CD14-positive monocyte (primary cell): Measurements from ENCODE around the gene PDE4B. TPM values are rescaled to one million over a fixed set of nuclear protein-coding genes. Genes with fewer than 3 reads are reported as not detected.

ENCODE experiments used
- DNase-seq, 3 donors: peaks; one replicate each; pipeline ENCODE4 v3.0.0-alpha.2; 2011 to 2022
- H2AFZ ChIP-seq: 2 replicates; pipeline ENCODE4 v1.6.0; 2012; ENCODE audit warnings: mild to moderate bottlenecking, low read depth, low read length, inconsistent platforms; ENCODE audit not compliant: insufficient read depth, poor library complexity, severe bottlenecking
- H3K27ac ChIP-seq, 2 donors: 1 replicate in 1 of 2; 2 replicates in 1 of 2; pipeline ENCODE4 v1.5.1; 2012 to 2013; ENCODE audit warnings: low read length in 2 of 2, control low read depth in 1 of 2, inconsistent platforms in 1 of 2, low read depth in 1 of 2, mild to moderate bottlenecking in 1 of 2
- H3K27me3 ChIP-seq, 2 donors: one replicate each; pipeline versions ENCODE4 v1.6.0 to v1.6.1; 2011 to 2013; ENCODE audit warnings: low read length in 2 of 2; ENCODE audit not compliant: control insufficient read depth in 2 of 2, insufficient read depth in 2 of 2
- H3K36me3 ChIP-seq, 2 donors: replicated peaks in 1 of 2; 1 replicate in 1 of 2; 2 replicates in 1 of 2; pipeline versions ENCODE4 v1.5.1 to v1.6.1; 2012 to 2013; ENCODE audit warnings: low read length in 2 of 2, control low read depth in 1 of 2, inconsistent platforms in 1 of 2, mild to moderate bottlenecking in 1 of 2; ENCODE audit not compliant: insufficient read depth in 2 of 2, control insufficient read depth in 1 of 2
- H3K4me1 ChIP-seq, 2 donors: 1 replicate in 1 of 2; 2 replicates in 1 of 2; pipeline versions ENCODE4 v1.5.1 to v1.6.1; 2012 to 2013; ENCODE audit warnings: low read length in 2 of 2, control low read depth in 1 of 2, inconsistent platforms in 1 of 2, mild to moderate bottlenecking in 1 of 2, moderate library complexity in 1 of 2; ENCODE audit not compliant: insufficient read depth in 2 of 2, control insufficient read depth in 1 of 2
- H3K4me2 ChIP-seq: replicated peaks from 2 replicates; pipeline ENCODE3; 2012; ENCODE audit warnings: low read length, moderate library complexity, mild to moderate bottlenecking; ENCODE audit not compliant: poor library complexity, severe bottlenecking; ENCODE audit errors: extremely low read depth
- H3K4me3 ChIP-seq, 3 experiments: fragments of 200-600 bp in 1 of 3; sonication (generic) in 1 of 3; replicated peaks in 1 of 3; 1 replicate in 2 of 3; 2 replicates in 1 of 3; pipeline ENCODE4 v1.5.1; 2011 to 2013; ENCODE audit warnings: low read length in 3 of 3, mild to moderate bottlenecking in 3 of 3, control low read depth in 2 of 3, low read depth in 2 of 3, inconsistent platforms in 1 of 3, moderate library complexity in 1 of 3
- H3K79me2 ChIP-seq: 2 replicates; pipeline ENCODE4 v1.6.0; 2012; ENCODE audit warnings: mild to moderate bottlenecking, control low read depth, inconsistent platforms, low read length, moderate library complexity; ENCODE audit not compliant: insufficient read depth
- H3K9ac ChIP-seq: 2 replicates; pipeline ENCODE4 v1.6.0; 2017; ENCODE audit warnings: low read length, mild to moderate bottlenecking; ENCODE audit not compliant: insufficient read depth, poor library complexity, severe bottlenecking
- H3K9me3 ChIP-seq, 2 donors: replicated peaks in 1 of 2; 1 replicate in 1 of 2; 2 replicates in 1 of 2; pipeline versions ENCODE4 v1.5.1 to v1.6.1; 2012 to 2013; ENCODE audit warnings: low read length in 2 of 2, control low read depth in 1 of 2; ENCODE audit not compliant: control insufficient read depth in 1 of 2, insufficient read depth in 1 of 2
- H4K20me1 ChIP-seq: 2 replicates; pipeline ENCODE4 v1.6.0; 2012; ENCODE audit warnings: mild to moderate bottlenecking, low read length, control low read depth, moderate library complexity; ENCODE audit not compliant: insufficient read depth
- H3K27ac Mint-ChIP-seq, 7 donors: one replicate each; pipeline ENCODE4 v1.8.0; 2020; ENCODE audit warnings: mild to moderate bottlenecking in 7 of 7, mixed read lengths in 7 of 7, moderate library complexity in 6 of 7, inconsistent platforms in 2 of 7
- H3K27me3 Mint-ChIP-seq, 3 donors: one replicate each; pipeline ENCODE4 v1.8.0; 2021 to 2022; ENCODE audit warnings: low read depth in 3 of 3, mild to moderate bottlenecking in 3 of 3, mixed read lengths in 3 of 3, moderate library complexity in 3 of 3, inconsistent platforms in 1 of 3
- H3K36me3 Mint-ChIP-seq, 2 donors: one replicate each; pipeline ENCODE4 v1.8.0; 2020; ENCODE audit warnings: mixed read lengths in 2 of 2, inconsistent platforms in 1 of 2, mild to moderate bottlenecking in 1 of 2
- H3K4me1 Mint-ChIP-seq: one replicate; pipeline ENCODE4 v1.8.0; 2020; ENCODE audit warnings: mild to moderate bottlenecking, mixed read lengths
- H3K4me3 Mint-ChIP-seq, 2 donors: one replicate each; pipeline ENCODE4 v1.8.0; 2020; ENCODE audit warnings: mild to moderate bottlenecking in 2 of 2, mixed read lengths in 2 of 2, moderate library complexity in 1 of 2
- H3K9me3 Mint-ChIP-seq, 7 donors: one replicate each; pipeline ENCODE4 v1.8.0; 2020 to 2022; ENCODE audit warnings: mixed read lengths in 7 of 7, mild to moderate bottlenecking in 6 of 7, moderate library complexity in 6 of 7, inconsistent platforms in 2 of 7
- CTCF ChIP-seq: fragments of 200-600 bp; IDR thresholded peaks from one replicate; pipeline ENCODE4 v1.8.0; 2022; ENCODE audit warnings: antibody characterized with exemption, mild to moderate bottlenecking
- WGBS: methylation state at CpG from one replicate; pipeline ENCODE4 v1.1.5; 2013; ENCODE audit warnings: missing lambda C conversion rate; ENCODE audit not compliant: insufficient coverage; 5-methylcytosine and 5-hydroxymethylcytosine counted together
- intact Hi-C, 2 donors: fragments of 100-400 bp; cut with micrococcal nuclease; formaldehyde crosslinking; loops; one replicate each; pipeline versions ENCODE4 v1.15.0 to v1.15.1; 2023
- polyA plus RNA-seq, 3 donors: library from polyadenylated mRNA; depleted of rRNA in 1 of 3; unstranded in 2 of 3; stranded (reverse) in 1 of 3; fragments of 300-500 nt in 2 of 3; fragments of >200 nt in 1 of 3; fragmentation: Illumina TruSeq in 2 of 3; gene quantifications; 1 replicate in 2 of 3; 2 replicates in 1 of 3; pipeline ENCODE4 v1.2.3, GENCODE V29; 2012 to 2021

PDE4B gene
- polyA plus RNA-seq, 3 donors, result 17.2 to 52.8 (median 25.2) TPM

GRCh38 chr1:66381621-66382275, 589.1 kb downstream of the PDE4B start:
- intact Hi-C loops, result no loop called here
- Histone ChIP-seq H3K4me2 (no peak overlapping the region), H2AFZ (no peak overlapping the region), H3K27me3 (no peaks in the 10 kb centered on the region), H3K4me3 (no peak overlapping the region), H4K20me1 (no peaks in the 10 kb centered on the region), H3K4me1 (peaks cover 49 to 67% of the 10 kb centered on the region in 2 donors), H3K27ac (peak overlapping the region in 1 of 2 donors; percentile 4), H3K9me3 (peaks cover 5 to 9% of the 10 kb centered on the region in 2 donors), H3K9ac (no peak overlapping the region), H3K36me3 (no peaks in the 10 kb centered on the region), H3K79me2 (no peaks in the 10 kb centered on the region)
- H3K27ac Mint-ChIP-seq, result peak overlapping the region in 6 of 7 donors; percentile 29 to 91 (median 65)
- 100% methylated on average over 4 of the region's 9 CpGs for WGBS
- DNase-seq, result no peak
- H3K9me3 Mint-ChIP-seq, result peaks cover 6 to 13% (median 9%) of the 10 kb centered on the region in 7 donors
- peaks cover 61% of the 10 kb centered on the region for H3K4me1 Mint-ChIP-seq
- H3K4me3 Mint-ChIP-seq, result no peak overlapping the region
- peaks cover 8 to 9% of the 10 kb centered on the region in 2 donors for H3K36me3 Mint-ChIP-seq
- peaks cover 0 to 3% (median 2%) of the 10 kb centered on the region in 3 donors for H3K27me3 Mint-ChIP-seq
- no peak for TF ChIP-seq CTCF

GRCh38 chr1:66383168-66383567, 590.5 kb downstream of the PDE4B start:
- peaks cover 55% of the 10 kb centered on the region for H3K4me1 Mint-ChIP-seq
- H3K36me3 Mint-ChIP-seq, result peaks cover 9% of the 10 kb centered on the region in 2 donors
- Histone ChIP-seq H3K27me3 (no peaks in the 10 kb centered on the region), H3K79me2 (no peaks in the 10 kb centered on the region), H3K4me2 (peak overlapping the region; percentile 37), H3K27ac (peak overlapping the region in 1 of 2 donors; percentile 72), H3K36me3 (no peaks in the 10 kb centered on the region), H4K20me1 (no peaks in the 10 kb centered on the region), H3K4me1 (peaks cover 46 to 57% of the 10 kb centered on the region in 2 donors), H3K4me3 (peak overlapping the region in 1 of 3 experiments; percentile 40), H2AFZ (no peak overlapping the region), H3K9me3 (peaks cover 5 to 18% of the 10 kb centered on the region in 2 donors), H3K9ac (no peak overlapping the region)
- H3K9me3 Mint-ChIP-seq, result peaks cover 9 to 25% (median 18%) of the 10 kb centered on the region in 7 donors
- WGBS, result 100% methylated on average over 2 of the region's 5 CpGs
- DNase-seq, result peak in 2 of 3 donors; percentile 29 to 54
- H3K27me3 Mint-ChIP-seq, result peaks cover 0 to 3% (median 2%) of the 10 kb centered on the region in 3 donors
- TF ChIP-seq CTCF, result no peak
- intact Hi-C loops, result no loop called here
- peak overlapping the region; percentile 79 to 92 (median 87) for H3K27ac Mint-ChIP-seq
- peak overlapping the region in 1 of 2 donors; percentile 67 for H3K4me3 Mint-ChIP-seq
